Brain pericyte (primary cell): Measurements from ENCODE around the gene ZNF467.

Experiments
- DNase-seq: peaks from one replicate; pipeline ENCODE4 v3.0.0-alpha.2; 2012; ENCODE audit warnings: low read depth, low spot score

Gene ZNF467

GRCh38 chr7:149809215-149809614 lies 35.8 kb upstream of the ZNF467 start:
- DNase-seq = no peak

- no peak for DNase-seq
Measured at GRCh38 chr7:149808311-149808710, 34.9 kb upstream of the ZNF467 start.

GRCh38 chr7:149806726-149807125 lies 33.3 kb upstream of the ZNF467 start:
- DNase-seq = no peak

- DNase-seq = no peak
Measured at GRCh38 chr7:149804106-149804505, 30.7 kb upstream of the ZNF467 start.

- no peak for DNase-seq
Measured at GRCh38 chr7:149803551-149804074, 30.2 kb upstream of the ZNF467 start.

GRCh38 chr7:149802966-149803365 lies 29.6 kb upstream of the ZNF467 start:
- DNase-seq = no peak

- no peak for DNase-seq
Measured at GRCh38 chr7:149801816-149802215, 28.4 kb upstream of the ZNF467 start.

- no peak for DNase-seq
Measured at GRCh38 chr7:149801002-149801566, 27.7 kb upstream of the ZNF467 start.

- no peak for DNase-seq
Measured at GRCh38 chr7:149800169-149800555, 26.8 kb upstream of the ZNF467 start.

- no peak for DNase-seq
Measured at GRCh38 chr7:149799397-149800168, 26.2 kb upstream of the ZNF467 start.

- DNase-seq = no peak
Measured at GRCh38 chr7:149797771-149798170, 24.4 kb upstream of the ZNF467 start.

GRCh38 chr7:149796287-149796860 lies 23.0 kb upstream of the ZNF467 start:
- DNase-seq = no peak

- DNase-seq = no peak
Measured at GRCh38 chr7:149795126-149795525, 21.7 kb upstream of the ZNF467 start.

- no peak for DNase-seq
Measured at GRCh38 chr7:149794661-149795060, 21.3 kb upstream of the ZNF467 start.

- no peak for DNase-seq
Measured at GRCh38 chr7:149793261-149793660, 19.9 kb upstream of the ZNF467 start.

GRCh38 chr7:149792220-149792595 lies 18.8 kb upstream of the ZNF467 start:
- no peak for DNase-seq

- no peak for DNase-seq
Measured at GRCh38 chr7:149791411-149792219, 18.2 kb upstream of the ZNF467 start.

- DNase-seq = no peak
Measured at GRCh38 chr7:149790754-149791360, 17.5 kb upstream of the ZNF467 start.

- DNase-seq = no peak
Measured at GRCh38 chr7:149790146-149790548, 16.8 kb upstream of the ZNF467 start.

- DNase-seq = no peak
Measured at GRCh38 chr7:149789101-149789500, 15.7 kb upstream of the ZNF467 start.

GRCh38 chr7:149788300-149788851 lies 15.0 kb upstream of the ZNF467 start:
- DNase-seq = no peak
